GM12878 (cell line): ENCODE measurements around the gene EIF5B.

ENCODE experiments used
- ESRRA ChIP-seq: IDR thresholded peaks from 2 replicates; pipeline ENCODE4 v1.6.1; 2012; ENCODE audit warnings: mild to moderate bottlenecking, low read length, improper control_type of control experiment
- NBN ChIP-seq: fragments of 450-650 bp; IDR thresholded peaks from 2 replicates; pipeline ENCODE4 v1.6.1; 2016

DNA sequence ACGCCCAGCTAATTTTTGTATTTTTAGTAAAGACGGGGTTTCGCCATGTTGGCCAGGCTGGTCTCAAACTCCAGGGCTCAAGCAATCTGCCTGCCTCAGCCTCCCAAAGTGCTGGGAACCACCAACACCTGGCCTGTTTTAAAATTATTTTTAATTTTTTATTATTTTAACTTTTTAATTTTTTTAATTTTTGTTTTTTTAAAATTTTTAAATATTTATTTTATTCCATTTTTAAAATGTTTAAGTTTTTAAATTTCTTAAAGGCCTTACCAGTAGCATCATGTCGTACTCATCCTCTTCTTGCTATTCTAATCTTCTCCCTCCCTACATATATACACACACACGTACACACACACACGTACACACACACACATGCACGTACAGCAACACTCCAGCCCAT lies 37.6 kb upstream of the EIF5B start:
- TF ChIP-seq ESRRA (no peak), NBN (no peak)
